OCI-LY1 (cell line): Measurements from ENCODE around the gene NPLOC4.

Experiments
- H2AFZ ChIP-seq: fragments of 200-600 bp; sonication (generic), shearing (Covaris generic); 2 replicates; pipeline ENCODE4 v1.6.0; 2014; ENCODE audit warnings: antibody characterized with exemption, mild to moderate bottlenecking, low read length
- H3F3A ChIP-seq: fragments of 200-600 bp; sonication (generic), shearing (Covaris generic); 2 replicates; pipeline ENCODE4 v1.6.0; 2014; ENCODE audit warnings: mild to moderate bottlenecking, antibody characterized with exemption, low read length, moderate library complexity; ENCODE audit not compliant: insufficient read depth
- H3K27ac ChIP-seq: fragments of 200-600 bp; sonication (generic); 2 replicates; pipeline ENCODE4 v1.5.1; 2014; ENCODE audit warnings: low read length, mixed run types, mild to moderate bottlenecking, low read depth; ENCODE audit not compliant: poor library complexity, severe bottlenecking
- H3K27me3 ChIP-seq: fragments of 200-600 bp; sonication (generic); 2 replicates; pipeline ENCODE4 v1.6.0; 2014; ENCODE audit warnings: antibody characterized with exemption, mild to moderate bottlenecking, low read length, moderate library complexity; ENCODE audit not compliant: insufficient read depth
- H3K36me3 ChIP-seq: fragments of 200-600 bp; sonication (generic); 2 replicates; pipeline ENCODE4 v1.6.1; 2014; ENCODE audit warnings: mild to moderate bottlenecking, antibody characterized with exemption, low read length, moderate library complexity, mixed read lengths; ENCODE audit not compliant: insufficient read depth
- H3K4me1 ChIP-seq: fragments of 200-600 bp; sonication (generic); 2 replicates; pipeline ENCODE4 v1.5.1; 2014; ENCODE audit warnings: mild to moderate bottlenecking, low read length, moderate library complexity; ENCODE audit not compliant: insufficient read depth, severe bottlenecking
- H3K4me2 ChIP-seq: fragments of 200-600 bp; sonication (generic), shearing (Covaris generic); 2 replicates; pipeline ENCODE4 v1.6.1; 2014; ENCODE audit warnings: low read length
- H3K4me3 ChIP-seq: fragments of 200-600 bp; sonication (generic); 2 replicates; pipeline ENCODE4 v1.5.1; 2014; ENCODE audit warnings: low read length, low read depth, mild to moderate bottlenecking, mixed read lengths; ENCODE audit not compliant: poor library complexity, severe bottlenecking
- H3K79me2 ChIP-seq: fragments of 200-600 bp; shearing (Covaris generic); 2 replicates; pipeline ENCODE4 v1.6.1; 2016; ENCODE audit warnings: mixed run types, low read length, mixed read lengths; ENCODE audit not compliant: insufficient read depth
- H3K9ac ChIP-seq: fragments of 200-600 bp; sonication (generic), shearing (Covaris generic); 2 replicates; pipeline ENCODE4 v1.6.1; 2014; ENCODE audit warnings: mild to moderate bottlenecking, low read length, mixed read lengths
- H3K9me2 ChIP-seq: fragments of 200-600 bp; sonication (generic), shearing (Covaris generic); 2 replicates; pipeline ENCODE4 v1.6.1; 2014; ENCODE audit warnings: low read depth, mild to moderate bottlenecking, low read length, mixed read lengths
- H3K9me3 ChIP-seq: fragments of 200-600 bp; shearing (Covaris generic); 2 replicates; pipeline ENCODE4 v1.6.1; 2014; ENCODE audit warnings: low read length, mixed read lengths
- H4K20me1 ChIP-seq: fragments of 200-600 bp; sonication (generic), shearing (Covaris generic); 2 replicates; pipeline ENCODE4 v1.6.0; 2016; ENCODE audit warnings: mild to moderate bottlenecking, low read length; ENCODE audit not compliant: insufficient read depth
- EZH2 ChIP-seq: fragments of 200-600 bp; sonication (generic), shearing (Covaris generic); IDR thresholded peaks from 2 replicates; pipeline ENCODE4 v1.8.0; 2017; ENCODE audit warnings: borderline replicate concordance, mixed run types, mild to moderate bottlenecking, antibody characterized with exemption, low read length, moderate library complexity, mixed read lengths
- TF ChIP-seq, protein P1 (sequence below): fragments of 200-600 bp; sonication (generic), shearing (Covaris generic); IDR thresholded peaks from 2 replicates; pipeline ENCODE4 v1.5.1; 2017; ENCODE audit warnings: mild to moderate bottlenecking, antibody characterized with exemption, low read length, moderate library complexity, mixed read lengths

The NPLOC4 gene

DNA sequence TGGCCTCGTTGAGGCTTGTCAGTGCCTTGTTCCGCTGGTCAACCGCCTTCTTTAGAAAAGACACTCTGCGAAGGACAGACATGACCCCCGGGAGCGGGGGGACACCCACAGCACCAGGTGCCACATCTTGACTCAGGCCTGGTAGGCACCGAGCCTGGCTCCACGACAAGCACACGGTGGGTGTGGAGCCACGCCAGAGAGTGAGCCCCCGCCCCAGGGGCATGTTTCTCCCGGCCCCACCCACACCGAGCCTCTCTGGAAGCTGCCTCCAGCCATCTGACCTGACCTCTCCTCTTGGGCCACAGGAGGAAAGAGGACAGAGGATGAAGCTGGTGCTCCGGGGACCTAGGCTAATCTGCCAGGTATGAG is 89.3 kb downstream of the NPLOC4 start:
- Histone ChIP-seq H3K4me2 (no peak overlapping the region), H3K36me3 (peaks cover 60% of the 10 kb centered on the region), H3K9ac (no peak overlapping the region), H3F3A (no peaks in the 10 kb centered on the region), H3K9me2 (no peaks in the 10 kb centered on the region), H3K27me3 (no peaks in the 10 kb centered on the region), H3K79me2 (no peaks in the 10 kb centered on the region), H3K9me3 (no peaks in the 10 kb centered on the region), H3K4me3 (no peak overlapping the region), H2AFZ (no peak overlapping the region), H3K27ac (no peak overlapping the region), H3K4me1 (peaks cover 9% of the 10 kb centered on the region), H4K20me1 (no peaks in the 10 kb centered on the region)
- no peak for TF ChIP-seq EZH2
- TF ChIP-seq, protein P1, sequence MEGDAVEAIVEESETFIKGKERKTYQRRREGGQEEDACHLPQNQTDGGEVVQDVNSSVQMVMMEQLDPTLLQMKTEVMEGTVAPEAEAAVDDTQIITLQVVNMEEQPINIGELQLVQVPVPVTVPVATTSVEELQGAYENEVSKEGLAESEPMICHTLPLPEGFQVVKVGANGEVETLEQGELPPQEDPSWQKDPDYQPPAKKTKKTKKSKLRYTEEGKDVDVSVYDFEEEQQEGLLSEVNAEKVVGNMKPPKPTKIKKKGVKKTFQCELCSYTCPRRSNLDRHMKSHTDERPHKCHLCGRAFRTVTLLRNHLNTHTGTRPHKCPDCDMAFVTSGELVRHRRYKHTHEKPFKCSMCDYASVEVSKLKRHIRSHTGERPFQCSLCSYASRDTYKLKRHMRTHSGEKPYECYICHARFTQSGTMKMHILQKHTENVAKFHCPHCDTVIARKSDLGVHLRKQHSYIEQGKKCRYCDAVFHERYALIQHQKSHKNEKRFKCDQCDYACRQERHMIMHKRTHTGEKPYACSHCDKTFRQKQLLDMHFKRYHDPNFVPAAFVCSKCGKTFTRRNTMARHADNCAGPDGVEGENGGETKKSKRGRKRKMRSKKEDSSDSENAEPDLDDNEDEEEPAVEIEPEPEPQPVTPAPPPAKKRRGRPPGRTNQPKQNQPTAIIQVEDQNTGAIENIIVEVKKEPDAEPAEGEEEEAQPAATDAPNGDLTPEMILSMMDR: no peak

DNA sequence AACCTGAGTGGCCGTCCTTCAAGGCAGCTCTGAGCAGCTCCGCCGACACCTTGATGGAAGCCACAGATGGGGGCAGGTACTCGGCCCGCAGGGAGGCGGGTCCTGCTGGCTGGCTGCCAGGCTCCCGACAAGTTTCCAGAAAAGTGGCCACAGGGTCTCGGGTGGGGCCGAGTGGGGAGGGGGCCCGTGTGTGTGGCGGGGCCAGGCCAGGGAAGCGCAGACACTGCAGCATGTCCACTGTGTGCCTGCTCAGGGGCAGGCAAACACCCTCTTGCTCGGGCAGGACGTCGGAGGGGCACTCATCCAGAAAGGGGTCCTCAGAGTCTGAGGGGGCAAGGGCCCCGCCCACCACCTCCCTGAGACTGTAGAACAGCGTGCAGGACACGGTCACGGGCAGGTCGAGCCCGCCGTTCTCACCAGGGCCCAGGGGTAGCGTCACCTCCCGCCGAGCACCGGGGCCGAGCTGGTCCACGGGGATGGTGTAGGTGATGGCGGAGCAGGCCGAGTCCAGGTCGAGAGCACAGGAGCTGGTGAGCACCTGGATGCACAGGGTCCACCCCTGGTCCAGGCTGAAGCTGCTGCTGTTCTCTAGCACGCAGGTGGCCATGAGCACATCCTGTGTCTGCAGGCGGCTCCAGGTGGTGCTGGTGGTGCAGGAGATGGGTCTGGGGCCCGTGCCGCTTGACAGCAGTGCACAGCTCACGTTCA is 89.9 kb downstream of the NPLOC4 start:
- Histone ChIP-seq H3K79me2 (no peaks in the 10 kb centered on the region), H3K36me3 (peaks cover 62% of the 10 kb centered on the region), H3K27ac (no peak overlapping the region), H3K27me3 (no peaks in the 10 kb centered on the region), H3F3A (no peaks in the 10 kb centered on the region), H3K9ac (no peak overlapping the region), H3K4me1 (peaks cover 9% of the 10 kb centered on the region), H3K4me2 (no peak overlapping the region), H3K9me2 (no peaks in the 10 kb centered on the region), H3K9me3 (no peaks in the 10 kb centered on the region), H3K4me3 (no peak overlapping the region), H4K20me1 (no peaks in the 10 kb centered on the region), H2AFZ (no peak overlapping the region)
- TF ChIP-seq, protein P1: no peak
- no peak for TF ChIP-seq EZH2

DNA sequence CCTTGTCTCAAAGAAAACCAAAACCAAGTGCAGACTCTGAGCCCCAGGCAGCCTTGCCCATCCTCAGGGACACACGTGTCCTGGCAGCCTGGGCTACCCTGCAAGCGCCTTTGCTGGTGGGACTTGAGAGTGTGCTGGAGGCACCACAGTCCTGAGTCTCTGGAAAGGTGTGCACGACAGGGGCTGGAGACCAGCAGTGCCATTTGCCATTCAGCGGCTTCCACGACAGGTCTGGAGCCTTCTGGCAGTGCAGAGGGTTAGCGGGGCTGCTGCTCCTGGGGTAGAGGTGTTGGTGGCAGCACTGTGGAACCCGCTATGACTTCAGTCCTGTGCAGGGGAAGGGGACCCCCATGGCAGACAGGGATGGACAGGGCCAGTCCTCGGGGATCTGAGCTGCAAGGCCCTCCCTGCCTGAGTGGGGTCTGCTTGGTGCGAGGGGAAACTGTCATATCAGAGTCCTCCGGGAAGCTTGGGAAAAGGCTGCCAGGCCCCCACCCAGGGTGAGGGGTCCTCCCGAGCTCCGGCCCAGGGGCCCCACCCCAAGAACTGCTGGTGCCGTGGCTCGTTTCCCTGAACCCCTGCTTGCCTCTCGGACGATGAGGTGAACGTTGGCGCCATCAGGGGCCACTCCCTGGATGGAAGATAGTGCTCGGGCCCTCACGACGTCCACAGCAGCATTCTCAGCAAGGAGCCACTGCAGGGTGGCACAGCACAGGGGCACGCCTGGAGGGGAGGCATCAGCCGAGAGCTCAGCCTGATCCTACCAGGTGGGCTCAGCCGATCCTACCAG is 91.6 kb downstream of the NPLOC4 start:
- H3K36me3 ChIP-seq: peaks cover 59% of the 10 kb centered on the region
- H3K9ac ChIP-seq: no peak overlapping the region
- H2AFZ ChIP-seq: no peak overlapping the region
- no peak overlapping the region for H3K4me2 ChIP-seq
- no peak overlapping the region for H3K27ac ChIP-seq
- no peaks in the 10 kb centered on the region for H3K9me2 ChIP-seq
- H3K4me3 ChIP-seq: no peak overlapping the region
- H3K4me1 ChIP-seq: no peaks in the 10 kb centered on the region
- no peaks in the 10 kb centered on the region for H3K27me3 ChIP-seq
- H3F3A ChIP-seq: no peaks in the 10 kb centered on the region
- H4K20me1 ChIP-seq: no peaks in the 10 kb centered on the region
- no peaks in the 10 kb centered on the region for H3K9me3 ChIP-seq
- H3K79me2 ChIP-seq: no peaks in the 10 kb centered on the region
- TF ChIP-seq, protein P1: no peak
- no peak for TF ChIP-seq EZH2
